LNCaP clone FGC (cell line): ENCODE measurements around the gene ITGAE.
"Not testable (repeated sequence)": the region's sequence is repeated elsewhere in the genome, so short reads cannot be mapped to it uniquely, and the experiment has no call there.

Experiments used
- DNase-seq: peaks from one replicate; pipeline ENCODE4 v3.0.0-alpha.2; 2011; ENCODE audit warnings: low read depth
- H3K4me3 ChIP-seq: 2 replicates; pipeline ENCODE4 v1.5.1; 2011; ENCODE audit warnings: mild to moderate bottlenecking, low read depth, low read length, control low read depth
- TF ChIP-seq, protein P1 (sequence below): IDR thresholded peaks from 2 replicates; pipeline ENCODE4 v1.5.1; 2012; ENCODE audit warnings: mild to moderate bottlenecking; ENCODE audit not compliant: control insufficient read depth, insufficient read depth; ENCODE audit errors: extremely low read depth

ITGAE gene

DNA sequence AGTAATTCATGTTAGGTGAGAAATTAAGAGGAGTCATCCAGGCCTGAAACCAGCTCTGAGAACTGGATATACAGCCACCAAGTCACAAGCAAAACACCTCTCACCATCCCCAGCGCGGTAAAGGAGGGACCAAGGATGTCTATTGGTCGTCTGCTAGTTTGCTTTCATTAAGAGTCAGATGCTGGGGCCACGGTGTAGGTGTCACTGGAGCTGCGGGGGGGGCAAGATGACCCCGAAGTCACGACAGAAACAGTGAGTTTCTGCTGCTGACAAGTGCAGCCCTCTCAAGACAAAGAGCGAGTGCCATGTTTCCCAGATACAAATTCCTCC is 44.3 kb upstream of the ITGAE start:
- peak overlapping the region; percentile 93 for H3K4me3 ChIP-seq
- DNase-seq = no peak
- TF ChIP-seq, protein P1, sequence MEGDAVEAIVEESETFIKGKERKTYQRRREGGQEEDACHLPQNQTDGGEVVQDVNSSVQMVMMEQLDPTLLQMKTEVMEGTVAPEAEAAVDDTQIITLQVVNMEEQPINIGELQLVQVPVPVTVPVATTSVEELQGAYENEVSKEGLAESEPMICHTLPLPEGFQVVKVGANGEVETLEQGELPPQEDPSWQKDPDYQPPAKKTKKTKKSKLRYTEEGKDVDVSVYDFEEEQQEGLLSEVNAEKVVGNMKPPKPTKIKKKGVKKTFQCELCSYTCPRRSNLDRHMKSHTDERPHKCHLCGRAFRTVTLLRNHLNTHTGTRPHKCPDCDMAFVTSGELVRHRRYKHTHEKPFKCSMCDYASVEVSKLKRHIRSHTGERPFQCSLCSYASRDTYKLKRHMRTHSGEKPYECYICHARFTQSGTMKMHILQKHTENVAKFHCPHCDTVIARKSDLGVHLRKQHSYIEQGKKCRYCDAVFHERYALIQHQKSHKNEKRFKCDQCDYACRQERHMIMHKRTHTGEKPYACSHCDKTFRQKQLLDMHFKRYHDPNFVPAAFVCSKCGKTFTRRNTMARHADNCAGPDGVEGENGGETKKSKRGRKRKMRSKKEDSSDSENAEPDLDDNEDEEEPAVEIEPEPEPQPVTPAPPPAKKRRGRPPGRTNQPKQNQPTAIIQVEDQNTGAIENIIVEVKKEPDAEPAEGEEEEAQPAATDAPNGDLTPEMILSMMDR = no peak

DNA sequence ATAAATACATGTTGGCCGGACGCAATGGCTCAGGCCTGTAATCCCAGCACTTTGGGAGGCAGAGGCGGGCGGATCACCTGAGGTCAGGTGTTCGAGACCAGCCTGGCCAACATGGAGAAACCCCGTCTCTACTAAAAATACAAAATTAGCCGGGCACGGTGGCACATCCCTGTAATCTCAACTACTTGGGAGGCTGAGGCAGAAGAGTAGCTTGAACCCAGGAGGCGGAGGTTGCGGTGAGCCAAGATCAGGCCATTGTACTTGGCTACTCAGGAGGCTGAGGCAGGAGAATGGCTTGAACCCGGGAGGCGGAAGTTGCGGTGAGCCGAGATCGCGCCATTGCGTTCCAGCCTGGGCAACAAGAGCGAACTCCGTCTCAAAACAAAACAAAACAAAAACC is 43.6 kb upstream of the ITGAE start:
- not testable (repeated sequence) for DNase-seq
- peak overlapping the region; percentile 93 for H3K4me3 ChIP-seq

DNA sequence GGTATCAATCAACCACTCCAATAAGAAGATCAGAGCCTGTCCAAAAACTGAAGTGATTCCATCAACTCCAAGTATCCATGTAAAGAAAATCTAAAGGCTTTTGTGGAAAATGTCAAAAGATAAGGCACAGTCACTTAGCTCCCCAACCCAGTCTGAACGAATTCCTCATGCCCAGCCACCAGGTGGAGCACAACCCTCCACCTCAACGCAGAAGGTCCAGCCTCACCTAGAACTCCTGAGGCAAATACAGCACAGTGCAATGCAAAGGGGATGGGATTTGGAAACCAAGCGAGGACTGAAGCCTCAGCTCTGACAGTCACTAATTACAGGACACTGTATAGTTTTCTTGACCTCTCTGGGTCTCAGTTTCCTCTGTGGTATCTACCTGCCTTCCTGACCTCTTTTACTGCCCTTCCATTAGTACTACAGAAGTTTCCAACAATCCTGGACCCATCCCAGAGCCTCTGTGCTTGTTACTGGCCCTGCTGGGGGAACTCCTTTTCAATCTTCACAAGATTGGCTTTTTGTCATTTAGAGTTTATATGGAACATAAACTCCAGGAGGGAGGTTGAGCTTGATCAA is 43.0 kb upstream of the ITGAE start:
- no peak overlapping the region for H3K4me3 ChIP-seq
- DNase-seq = no peak
- TF ChIP-seq, protein P1 = peak; percentile 85

DNA sequence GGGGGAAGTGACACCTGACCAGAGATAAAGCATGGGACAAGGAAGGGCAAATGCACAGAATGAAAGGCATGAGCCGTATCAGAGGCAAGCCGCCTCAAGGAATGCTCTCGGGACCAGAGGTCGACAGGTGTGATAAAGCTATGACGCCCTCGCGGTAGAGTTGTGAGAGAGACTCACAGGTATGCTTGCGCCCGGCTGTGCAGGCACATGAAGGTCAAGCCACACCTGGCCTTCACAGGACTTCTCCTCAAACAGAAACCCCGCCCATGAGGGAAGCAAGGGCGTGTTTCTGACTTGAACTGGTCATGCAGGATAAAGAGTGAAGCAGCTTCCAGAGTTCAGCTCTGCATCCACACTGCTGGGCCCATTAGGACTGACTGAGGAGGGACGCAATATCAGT is 37.2 kb upstream of the ITGAE start:
- no peak overlapping the region for H3K4me3 ChIP-seq
- TF ChIP-seq, protein P1 = no peak
- peak; percentile 55 for DNase-seq

DNA sequence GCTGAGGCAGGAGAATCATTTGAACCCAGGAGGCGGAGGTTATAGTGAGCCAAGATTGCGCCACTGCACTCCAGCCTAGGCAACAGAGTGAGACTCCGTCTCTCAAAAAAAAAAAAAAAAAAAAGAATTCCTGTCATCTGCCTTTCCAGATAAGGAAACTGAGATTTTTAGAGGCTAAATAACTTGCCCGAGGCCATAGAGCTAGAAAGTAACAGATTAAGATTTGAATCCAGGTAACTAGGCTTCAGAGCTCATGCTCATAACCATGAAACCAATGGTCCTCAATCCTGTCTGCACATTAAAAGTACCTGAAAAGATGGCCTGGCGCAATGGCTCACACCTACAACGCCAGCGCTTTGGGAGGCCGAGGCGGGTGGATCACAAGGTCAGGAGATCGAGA is 35.6 kb upstream of the ITGAE start:
- no peak overlapping the region for H3K4me3 ChIP-seq
- TF ChIP-seq, protein P1 = no peak
- no peak for DNase-seq

DNA sequence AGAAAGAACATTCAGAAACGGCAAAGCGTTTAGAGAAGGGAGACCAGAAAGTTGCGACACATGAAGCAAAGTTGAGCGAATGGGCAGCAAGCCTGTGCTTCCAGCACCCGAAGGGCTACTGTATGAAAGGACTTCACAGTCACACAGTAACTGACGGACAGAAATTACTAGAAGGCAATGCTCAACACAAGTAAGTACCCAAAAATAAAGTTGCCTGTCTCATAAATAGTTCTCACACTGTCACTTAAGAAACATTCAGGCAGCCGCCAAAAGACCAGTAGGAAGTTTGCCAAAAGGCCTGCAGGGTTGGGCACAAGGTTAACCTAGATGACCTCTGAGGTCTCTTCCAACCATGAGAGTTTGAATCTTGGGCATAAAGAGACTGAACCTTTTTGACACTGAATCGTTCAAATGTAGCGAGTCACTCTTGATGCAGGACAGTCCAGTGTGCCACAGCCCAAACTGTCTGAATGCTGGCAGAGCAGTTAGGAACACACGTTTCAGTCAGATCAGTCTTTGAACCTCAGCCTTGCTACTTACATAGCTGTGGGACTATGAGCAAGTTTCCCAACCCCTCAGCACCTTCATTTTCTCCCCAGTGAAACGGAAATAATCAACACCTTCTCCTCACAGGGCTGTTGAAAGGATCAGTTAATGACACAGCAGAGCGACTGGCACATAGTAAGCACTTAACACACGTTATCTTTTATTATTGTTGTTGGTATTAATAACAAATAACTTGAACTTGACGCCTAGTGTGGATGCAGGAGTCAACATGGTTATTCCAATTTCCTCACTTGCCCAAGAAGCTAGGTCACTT is 34.6 kb upstream of the ITGAE start:
- DNase-seq = no peak
- no peak overlapping the region for H3K4me3 ChIP-seq

DNA sequence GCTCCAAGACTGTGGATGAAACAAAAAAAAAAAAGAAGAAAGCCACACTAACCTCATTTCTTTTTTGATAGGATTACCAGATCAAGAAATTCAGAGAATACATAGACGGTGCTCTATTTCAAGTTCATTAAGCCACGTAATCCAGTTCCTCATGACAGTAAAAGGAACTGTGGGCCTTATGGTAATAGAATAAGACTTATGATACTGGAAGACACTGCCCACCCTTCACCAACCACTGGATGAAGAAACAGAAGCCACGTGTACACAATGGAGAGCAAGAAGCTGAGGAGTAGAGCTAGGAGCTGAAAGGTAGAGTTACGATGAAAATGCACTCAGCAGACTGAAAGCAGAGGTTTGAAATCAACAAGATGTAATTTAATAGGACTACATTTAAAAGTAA is 33.8 kb upstream of the ITGAE start:
- DNase-seq = no peak
- TF ChIP-seq, protein P1 = no peak
- no peak overlapping the region for H3K4me3 ChIP-seq

More for the DNA sequence above, 34.6 kb upstream of the ITGAE start:
- TF ChIP-seq, protein P1 = no peak
